Pancreas (tissue), 10 donors: ENCODE data around the gene RAB14. TPM values are rescaled to one million over a fixed set of nuclear protein-coding genes. Genes with fewer than 3 reads are reported as not detected.

Experiments used
- ATAC-seq, 4 donors: fragments of 200-7000 bp; cut with Tn5 transposase; one replicate each; pipeline versions ENCODE4 v1.8.0 to v1.9.1; 2020; ENCODE audit warnings: mild to moderate bottlenecking in 4 of 4, moderate library complexity in 4 of 4
- DNase-seq, 6 donors: peaks; one replicate each; pipeline ENCODE4 v3.0.0-alpha.2; 2020
- FAIRE-seq: peaks from 2 replicates; lab custom pipeline; 2012; peaks lifted over from hg19 to GRCh38; lab: Jason Lieb, UNC
- H3K27ac ChIP-seq, 4 donors: fragments of 200-600 bp; sonication (generic); 1 replicate in 3 of 4; 2 replicates in 1 of 4; pipeline versions ENCODE4 v1.5.0 to v1.8.0; 2020
- H3K27me3 ChIP-seq, 4 donors: fragments of 200-600 bp; one replicate each; pipeline ENCODE4 v1.8.0; 2021
- H3K36me3 ChIP-seq, 3 donors: fragments of 200-600 bp; sonication (generic) in 1 of 3; one replicate each; pipeline versions ENCODE4 v1.5.0 to v1.8.0; 2020 to 2021
- H3K4me1 ChIP-seq, 3 donors: fragments of 200-600 bp; one replicate each; pipeline ENCODE4 v1.8.0; 2021
- H3K4me3 ChIP-seq, 4 donors: fragments of 200-600 bp; sonication (generic) in 2 of 4; one replicate each; pipeline versions ENCODE4 v1.5.0 to v1.8.0; 2020 to 2021
- H3K9me3 ChIP-seq, 4 donors: fragments of 200-600 bp; one replicate each; pipeline ENCODE4 v1.8.0; 2021
- WGBS, 2 donors: extraction: QIAGEN DNeasy Blood & Tissue Kit; methylation state at CpG; one replicate each; pipeline ENCODE4 v1.1.7; 2013; 5-methylcytosine and 5-hydroxymethylcytosine counted together
- intact Hi-C, 3 donors: fragments of 100-400 bp; cut with DNase I; formaldehyde crosslinking; loops; one replicate each; pipeline versions ENCODE4 v1.11.1 to v1.14.2; 2022
- polyA plus RNA-seq, 2 donors: library from polyadenylated mRNA; stranded (reverse); fragments of 200-250 nt; gene quantifications; one replicate each; pipeline ENCODE4 v1.2.3, GENCODE V29; 2013
- total RNA-seq, 6 donors: library from RNA; stranded (reverse); fragmentation: NEBNext Ultra II Directional in 4 of 6; extraction: Animal tissue kit (Norgen Biotek cat#: 25700) in 4 of 6; gene quantifications; one replicate each; pipeline versions ENCODE4 v1.2.1 to v1.2.4, GENCODE V29; 2021 to 2023
- TF ChIP-seq, protein P1 (sequence below), 4 donors: fragments of 200-600 bp; sonication (generic) in 3 of 4; IDR thresholded peaks; one replicate each; pipeline versions ENCODE4 v1.5.0 to v1.8.0; 2021; ENCODE audit warnings: antibody characterized with exemption in 4 of 4
- donor health status: healthy with polysubstance abuse.
- donor health status: DM: no; HTN: no; CAD: no; lungs with moderate emphysema.
- donor health status: DM: no; HTN: no; CAD: no.
- donor health status: control.
- donor health status: control.
- donor health status: Bipolar disorder and iron deficiency.
- donor health status: DM: yes; HTN: yes; CAD: no.
- donor health status: DM: no; HTN: no; CAD: no.
- donor health status: DM: no; HTN: no; CAD: no.
- donor health status: DM: yes; HTN: yes; CAD: no.

The RAB14 gene
- total and polyA plus RNA-seq, 8 donors: 9.2 to 37.0 (median 23.1) TPM

DNA sequence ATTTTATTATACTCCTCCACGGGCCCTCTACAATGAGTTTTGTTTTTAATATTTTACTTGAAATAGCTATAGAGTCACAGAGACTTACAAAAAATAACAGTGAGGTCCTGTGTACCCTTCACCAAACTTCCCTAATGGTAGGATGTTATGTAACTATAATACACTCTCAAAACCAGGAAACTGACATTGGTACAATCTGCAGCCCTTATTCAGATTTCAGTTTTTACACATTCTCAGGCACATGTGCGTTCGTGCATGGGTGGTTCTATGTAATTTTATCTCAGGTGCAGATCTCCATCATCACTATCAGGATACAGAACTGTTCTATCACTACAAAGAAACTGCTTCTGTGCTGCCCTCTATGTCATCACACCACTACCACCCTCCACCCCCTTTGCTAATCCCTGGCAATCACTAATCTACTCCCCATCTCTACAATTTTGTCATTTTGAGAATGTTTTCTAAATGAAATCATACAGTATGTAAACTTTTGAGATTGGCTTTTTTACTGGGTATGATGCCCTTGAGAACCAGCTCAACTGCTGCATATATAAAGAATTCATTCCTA lies 16.4 kb downstream of the RAB14 start:
- TF ChIP-seq, protein P1, sequence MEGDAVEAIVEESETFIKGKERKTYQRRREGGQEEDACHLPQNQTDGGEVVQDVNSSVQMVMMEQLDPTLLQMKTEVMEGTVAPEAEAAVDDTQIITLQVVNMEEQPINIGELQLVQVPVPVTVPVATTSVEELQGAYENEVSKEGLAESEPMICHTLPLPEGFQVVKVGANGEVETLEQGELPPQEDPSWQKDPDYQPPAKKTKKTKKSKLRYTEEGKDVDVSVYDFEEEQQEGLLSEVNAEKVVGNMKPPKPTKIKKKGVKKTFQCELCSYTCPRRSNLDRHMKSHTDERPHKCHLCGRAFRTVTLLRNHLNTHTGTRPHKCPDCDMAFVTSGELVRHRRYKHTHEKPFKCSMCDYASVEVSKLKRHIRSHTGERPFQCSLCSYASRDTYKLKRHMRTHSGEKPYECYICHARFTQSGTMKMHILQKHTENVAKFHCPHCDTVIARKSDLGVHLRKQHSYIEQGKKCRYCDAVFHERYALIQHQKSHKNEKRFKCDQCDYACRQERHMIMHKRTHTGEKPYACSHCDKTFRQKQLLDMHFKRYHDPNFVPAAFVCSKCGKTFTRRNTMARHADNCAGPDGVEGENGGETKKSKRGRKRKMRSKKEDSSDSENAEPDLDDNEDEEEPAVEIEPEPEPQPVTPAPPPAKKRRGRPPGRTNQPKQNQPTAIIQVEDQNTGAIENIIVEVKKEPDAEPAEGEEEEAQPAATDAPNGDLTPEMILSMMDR (IDR thresholded peaks at IDR 0.05): no peak
- 86% methylated on average over 3 of the region's 3 CpGs for WGBS, 2 donors

DNA sequence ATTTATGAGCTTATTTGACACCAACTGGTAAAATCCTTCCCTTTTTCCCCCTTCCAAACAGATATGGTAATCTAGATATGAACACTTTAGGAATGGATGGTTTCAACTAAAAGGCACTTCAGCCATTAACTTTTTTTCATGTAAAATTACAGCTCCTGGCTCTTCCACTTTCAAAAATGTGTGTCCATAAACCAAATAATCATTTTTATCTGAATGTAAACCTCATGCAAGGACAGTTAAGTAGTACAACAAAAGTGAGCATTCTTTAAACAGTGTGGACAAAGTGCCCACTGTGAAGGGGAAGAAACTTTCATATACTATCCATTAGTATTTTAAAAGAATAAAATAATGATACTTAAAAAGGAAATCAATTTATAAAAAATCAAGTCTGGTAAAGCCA lies 17.2 kb downstream of the RAB14 start:
- ATAC-seq (peak in 1 of 4 donors; percentile 15), FAIRE-seq (no peak), DNase-seq (no peak)
- peaks cover 0 to 22% (median 10%) of the 10 kb centered on the region in 3 donors for H3K36me3 ChIP-seq
- no peaks in the 10 kb centered on the region for H3K27me3 ChIP-seq
- peaks cover 46 to 55% (median 48%) of the 10 kb centered on the region in 3 donors for H3K4me1 ChIP-seq
- H3K4me3 ChIP-seq: no peak overlapping the region
- peak overlapping the region in 1 of 4 donors; percentile 9 for H3K27ac ChIP-seq
- TF ChIP-seq, protein P1 (IDR thresholded peaks at IDR 0.05): no peak
- no peaks in the 10 kb centered on the region for H3K9me3 ChIP-seq
- intact Hi-C loops: no loop called here

More for the DNA sequence above, 16.4 kb downstream of the RAB14 start:
- FAIRE-seq (no peak), DNase-seq (no peak), ATAC-seq (peak in 1 of 4 donors; percentile 15)
- H3K4me1 ChIP-seq: peaks cover 40 to 51% (median 46%) of the 10 kb centered on the region in 3 donors
- H3K36me3 ChIP-seq: peaks cover 0 to 22% (median 10%) of the 10 kb centered on the region in 3 donors
- H3K4me3 ChIP-seq: no peak overlapping the region
- no peak overlapping the region for H3K27ac ChIP-seq
- H3K27me3 ChIP-seq: no peaks in the 10 kb centered on the region
- H3K9me3 ChIP-seq: no peaks in the 10 kb centered on the region
- intact Hi-C loops: no loop called here

DNA sequence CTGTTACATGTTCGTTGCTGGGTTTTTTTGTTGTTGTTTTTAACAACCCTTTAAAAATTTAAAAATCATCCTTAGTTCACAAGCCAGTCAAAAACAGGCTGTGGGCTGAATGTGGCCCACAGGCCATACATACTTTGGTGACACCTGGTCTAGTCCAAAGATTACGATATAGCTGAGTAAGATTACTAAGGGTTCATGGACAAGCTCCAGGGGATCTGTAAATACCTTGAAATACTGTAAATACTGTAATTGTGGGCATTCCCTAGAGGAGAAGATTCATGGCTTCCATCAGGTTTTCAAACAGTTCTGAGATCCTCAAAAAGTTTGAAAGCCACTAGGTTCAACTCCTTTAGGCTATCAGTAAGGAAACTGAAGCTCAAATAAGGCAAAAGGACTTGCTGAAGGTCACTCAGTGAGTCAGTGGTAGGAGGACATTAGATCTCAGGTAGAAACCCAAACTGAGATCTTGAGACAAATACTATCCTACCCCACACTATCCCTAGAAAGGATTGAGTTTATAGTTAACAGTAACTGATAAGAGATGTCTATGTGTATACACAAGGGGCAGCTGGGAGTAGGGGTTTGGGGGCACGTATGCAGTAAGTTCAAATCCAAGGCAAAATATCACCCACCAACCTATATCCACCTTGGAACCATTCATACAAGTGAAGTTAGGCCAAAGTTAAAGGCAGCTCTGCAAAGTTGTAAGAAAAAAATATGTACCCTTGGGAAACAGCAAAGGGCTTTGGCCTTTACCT lies 17.8 kb downstream of the RAB14 start:
- ATAC-seq (peak; percentile 23 to 49 (median 38)), DNase-seq (no peak), FAIRE-seq (no peak)
- Histone ChIP-seq H3K27ac (peak overlapping the region in 2 of 4 donors; percentile 9 to 21), H3K36me3 (peaks cover 0 to 22% (median 10%) of the 10 kb centered on the region in 3 donors), H3K9me3 (no peaks in the 10 kb centered on the region), H3K27me3 (no peaks in the 10 kb centered on the region), H3K4me1 (peaks cover 52 to 62% (median 53%) of the 10 kb centered on the region in 3 donors), H3K4me3 (no peak overlapping the region)
- intact Hi-C loops: no loop called here
- TF ChIP-seq, protein P1 (IDR thresholded peaks at IDR 0.05): no peak
- WGBS, 2 donors: 51 to 56% methylated on average over 3 of the region's 3 CpGs

DNA sequence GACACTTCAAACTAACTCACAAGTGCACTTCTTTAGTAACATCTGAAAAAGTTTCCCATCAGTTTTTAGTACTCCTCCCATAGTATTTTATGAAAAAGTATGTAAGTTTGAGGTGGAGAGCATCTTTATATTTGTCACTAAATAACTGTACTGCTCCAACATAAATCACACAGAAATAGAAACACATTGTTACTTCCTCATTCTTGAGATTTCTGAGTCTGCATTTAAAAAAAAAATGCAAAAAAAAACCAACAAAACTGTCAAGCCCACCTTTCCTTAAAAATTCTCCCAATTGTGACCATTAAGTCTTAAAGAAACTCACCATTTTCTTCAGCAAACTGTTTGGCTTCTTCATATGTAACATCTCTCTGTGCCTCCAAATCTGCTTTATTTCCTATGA lies 18.7 kb downstream of the RAB14 start:
- TF ChIP-seq, protein P1 (IDR thresholded peaks at IDR 0.05): no peak
- FAIRE-seq: no peak
- H3K9me3 ChIP-seq: no peaks in the 10 kb centered on the region
- no peak overlapping the region for H3K4me3 ChIP-seq
- peaks cover 0 to 22% (median 10%) of the 10 kb centered on the region in 3 donors for H3K36me3 ChIP-seq
- DNase-seq: no peak
- no peaks in the 10 kb centered on the region for H3K27me3 ChIP-seq
- peaks cover 54 to 60% (median 55%) of the 10 kb centered on the region in 3 donors for H3K4me1 ChIP-seq
- ATAC-seq: no peak
- intact Hi-C loops: no loop called here
- H3K27ac ChIP-seq: peak overlapping the region in 1 of 4 donors; percentile 21
